Measurements from ENCODE around the gene TMEM125.
A peak's percentile ranks its signal among the peaks of the same experiment; 100 is the strongest.

Gene TMEM125

GRCh38 chr1:43313771-43314170 lies 44.0 kb downstream of the TMEM125 start:
- no peak for DNase-seq

GRCh38 chr1:43314233-43314632 lies 44.5 kb downstream of the TMEM125 start:
- no peak for DNase-seq

- DNase-seq, result no peak
Measured at GRCh38 chr1:43315481-43315880, 45.7 kb downstream of the TMEM125 start.

DNA sequence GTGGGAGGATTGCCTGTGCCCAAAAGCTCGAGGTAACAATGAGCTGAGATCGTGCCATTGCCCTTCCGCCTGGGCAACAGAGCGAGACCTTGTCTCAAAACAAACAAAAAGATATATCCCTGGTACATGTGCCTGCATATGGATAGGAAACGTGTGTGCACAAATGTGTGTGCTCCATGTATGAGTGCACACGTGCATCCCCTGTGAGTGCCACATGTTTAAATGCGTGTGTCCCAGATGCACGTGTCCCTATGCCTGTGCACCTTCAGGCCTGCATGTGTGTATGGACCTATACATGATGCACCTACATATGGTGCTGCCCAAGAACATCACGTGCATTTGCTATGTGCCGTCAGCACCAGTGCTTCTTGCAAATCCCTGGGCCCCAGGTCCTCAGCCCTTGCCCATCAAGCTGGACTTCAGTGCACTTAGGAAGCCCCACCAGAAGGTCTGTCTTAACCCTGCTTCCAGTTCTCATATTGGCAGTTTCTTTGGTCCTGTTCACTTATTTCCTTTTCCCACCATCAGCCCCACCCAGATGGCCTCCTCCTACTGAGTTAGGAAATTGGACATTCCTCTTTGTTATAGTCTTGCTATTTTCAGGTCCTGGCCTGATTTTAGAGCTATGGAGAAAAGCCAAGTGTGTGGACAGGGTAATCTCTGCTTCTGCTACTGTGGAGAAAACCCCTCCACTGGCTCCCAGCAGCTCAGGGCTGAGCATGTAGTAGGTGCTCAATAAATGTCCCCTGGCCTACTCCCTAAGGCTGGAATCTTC lies 46.4 kb downstream of the TMEM125 start:
- no peak for DNase-seq

GRCh38 chr1:43316738-43317520 lies 47.1 kb downstream of the TMEM125 start:
- DNase-seq, result no peak

- DNase-seq, result peak in 1 of 2 experiments; percentile 15
Measured at GRCh38 chr1:43317817-43318471, 48.2 kb downstream of the TMEM125 start.

GRCh38 chr1:43318831-43319230 lies 49.0 kb downstream of the TMEM125 start:
- DNase-seq, result no peak

- no peak for DNase-seq
Measured at GRCh38 chr1:43319288-43319687, 49.5 kb downstream of the TMEM125 start.

GRCh38 chr1:43319766-43320165 lies 50.0 kb downstream of the TMEM125 start:
- no peak for DNase-seq

- DNase-seq, result no peak
Measured at GRCh38 chr1:43321331-43321891, 51.6 kb downstream of the TMEM125 start.

DNA sequence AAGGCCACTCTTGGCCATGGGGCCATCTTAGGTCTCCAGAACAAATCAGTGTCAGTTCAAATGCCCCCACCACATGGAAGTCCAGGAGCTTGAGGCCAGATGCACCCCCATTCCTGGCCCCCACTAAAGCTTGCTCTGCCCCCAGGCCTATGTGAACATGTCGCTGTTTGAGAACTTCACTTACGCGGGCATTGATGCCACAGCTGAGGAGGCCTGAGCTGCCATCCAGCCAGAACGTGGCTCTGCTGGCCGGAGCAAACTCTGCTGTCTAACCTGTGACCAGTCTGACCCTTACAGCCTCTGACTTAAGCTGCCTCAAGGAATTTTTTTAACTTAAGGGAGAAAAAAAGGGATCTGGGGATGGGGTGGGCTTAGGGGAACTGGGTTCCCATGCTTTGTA lies 52.7 kb downstream of the TMEM125 start:
- no peak for DNase-seq
